IMR-90 (cell line): ENCODE measurements around the gene AAK1. TPM values are rescaled to one million over a fixed set of nuclear protein-coding genes. Genes with fewer than 3 reads are reported as not detected.

Experiments used
- ATAC-seq: fragments of 200-7000 bp; cut with Tn5 transposase; 2 replicates; pipeline ENCODE4 v1.9.1; 2020; ENCODE audit warnings: low read depth, mild to moderate bottlenecking, moderate library complexity
- BruUV-seq: library from RNA; stranded (reverse); fragments of 400-500 nt; replicated peaks from 2 replicates; lab custom pipeline; 2021; lab: Mats Ljungman, UMichigan
- CTCF ChIA-PET: fragments of 300-600 bp; formaldehyde crosslinking; extraction: SDS; loops from one replicate; lab custom pipeline; 2021; ENCODE audit warnings: antibody characterized with exemption; lab: Yijun Ruan, JAX
- POLR2A ChIA-PET: fragments of 300-600 bp; sonication (Branson Sonifier 250); formaldehyde crosslinking; loops from one replicate; lab custom pipeline; 2022; ENCODE audit warnings: antibody characterized with exemption; ENCODE audit not compliant: unreplicated experiment; lab: Charles Lee
- DNase-seq: peaks from one replicate; pipeline ENCODE4 v3.0.0; 2013
- H2AFZ ChIP-seq: replicated peaks from 2 replicates; pipeline ENCODE3; 2013; ENCODE audit warnings: low read length, mild to moderate bottlenecking; ENCODE audit not compliant: poor library complexity
- H2AK5ac ChIP-seq: 2 replicates; pipeline ENCODE4 v1.6.1; 2013; ENCODE audit warnings: low read depth, low read length, inconsistent platforms
- H2AK9ac ChIP-seq: replicated peaks from 2 replicates; pipeline ENCODE3; 2013; ENCODE audit warnings: mild to moderate bottlenecking, low read depth, low read length, moderate library complexity; ENCODE audit not compliant: poor library complexity
- H2BK120ac ChIP-seq: 2 replicates; pipeline ENCODE4 v1.6.1; 2013; ENCODE audit warnings: low read depth, low read length, inconsistent platforms
- H2BK15ac ChIP-seq: 3 replicates; pipeline ENCODE4 v1.6.1; 2013; ENCODE audit warnings: low read depth, low read length, inconsistent platforms
- H2BK20ac ChIP-seq: 2 replicates; pipeline ENCODE4 v1.6.1; 2013; ENCODE audit warnings: low read depth, mild to moderate bottlenecking, inconsistent platforms, low read length, moderate library complexity
- H2BK5ac ChIP-seq: 2 replicates; pipeline ENCODE4 v1.6.1; 2013; ENCODE audit warnings: mild to moderate bottlenecking, low read depth, low read length, inconsistent platforms; ENCODE audit not compliant: poor library complexity, severe bottlenecking
- H3K14ac ChIP-seq: replicated peaks from 2 replicates; pipeline ENCODE4 v1.6.1; 2013; ENCODE audit warnings: low read depth, low read length, inconsistent platforms
- H3K18ac ChIP-seq: 2 replicates; pipeline ENCODE4 v1.6.1; 2013; ENCODE audit warnings: low read depth, low read length, control low read depth
- H3K23ac ChIP-seq: 2 replicates; pipeline ENCODE4 v1.6.1; 2013; ENCODE audit warnings: low read depth, low read length, inconsistent platforms
- H3K27ac ChIP-seq: 2 replicates; pipeline ENCODE4 v1.5.1; 2013; ENCODE audit warnings: mild to moderate bottlenecking, control low read depth, low read length; ENCODE audit not compliant: insufficient read depth
- H3K27me3 ChIP-seq: 2 replicates; pipeline ENCODE4 v1.6.1; 2013; ENCODE audit warnings: low read length; ENCODE audit not compliant: control insufficient read depth, insufficient read depth
- H3K36me3 ChIP-seq: 2 replicates; pipeline ENCODE4 v1.6.1; 2013; ENCODE audit warnings: low read length, mixed read lengths; ENCODE audit not compliant: control insufficient read depth, insufficient read depth
- H3K4ac ChIP-seq: 2 replicates; pipeline ENCODE4 v1.6.1; 2013; ENCODE audit warnings: low read depth, low read length, inconsistent platforms
- H3K4me1 ChIP-seq: 2 replicates; pipeline ENCODE4 v1.6.1; 2013; ENCODE audit warnings: low read length, mixed read lengths; ENCODE audit not compliant: control insufficient read depth, insufficient read depth
- H3K4me2 ChIP-seq: 2 replicates; pipeline ENCODE4 v1.6.1; 2013; ENCODE audit warnings: low read depth, mild to moderate bottlenecking, control low read depth, low read length, moderate library complexity
- H3K4me3 ChIP-seq: 2 replicates; pipeline ENCODE4 v1.5.1; 2013; ENCODE audit warnings: low read depth, mild to moderate bottlenecking, control low read depth, low read length, moderate library complexity; ENCODE audit not compliant: insufficient read depth
- H3K56ac ChIP-seq: 2 replicates; pipeline ENCODE4 v1.6.1; 2013; ENCODE audit warnings: low read length, inconsistent platforms; ENCODE audit not compliant: insufficient read depth; ENCODE audit errors: extremely low read depth
- H3K79me1 ChIP-seq, 2 experiments: 2 replicates each; pipeline ENCODE4 v1.6.1; 2013; ENCODE audit warnings: low read length in 2 of 2, inconsistent platforms in 1 of 2, low read depth in 1 of 2
- H3K9ac ChIP-seq: 2 replicates; pipeline ENCODE4 v1.6.1; 2013; ENCODE audit warnings: low read depth, low read length, control low read depth
- H3K9me1 ChIP-seq: 2 replicates; pipeline ENCODE4 v1.6.1; 2013; ENCODE audit warnings: low read length, inconsistent platforms; ENCODE audit not compliant: insufficient read depth
- H3K9me3 ChIP-seq: 2 replicates; pipeline ENCODE4 v1.6.1; 2013; ENCODE audit warnings: low read length; ENCODE audit not compliant: control insufficient read depth, insufficient read depth
- H4K20me1 ChIP-seq: 2 replicates; pipeline ENCODE4 v1.6.1; 2013; ENCODE audit warnings: low read length, inconsistent platforms; ENCODE audit not compliant: insufficient read depth
- H4K5ac ChIP-seq: 2 replicates; pipeline ENCODE4 v1.6.1; 2013; ENCODE audit warnings: mild to moderate bottlenecking, low read depth, low read length, control low read depth
- H4K8ac ChIP-seq, 2 experiments: 2 replicates each; pipeline ENCODE4 v1.6.1; 2013; ENCODE audit warnings: low read depth in 2 of 2, low read length in 2 of 2, control low read depth in 1 of 2, inconsistent platforms in 1 of 2
- H4K91ac ChIP-seq: 2 replicates; pipeline ENCODE4 v1.6.1; 2013; ENCODE audit warnings: low read depth, low read length, inconsistent platforms; ENCODE audit not compliant: insufficient read depth
- BHLHE40 ChIP-seq: fragments of 150-350 bp; IDR thresholded peaks from 2 replicates; pipeline ENCODE4 v1.6.1; 2016; ENCODE audit warnings: mild to moderate bottlenecking, low read depth, low read length
- CEBPB ChIP-seq: IDR thresholded peaks from 2 replicates; pipeline ENCODE4 v1.6.1; 2012; ENCODE audit warnings: low read depth, low read length, improper control_type of control experiment
- CHD1 ChIP-seq: IDR thresholded peaks from 2 replicates; pipeline ENCODE4 v1.6.1; 2012; ENCODE audit warnings: low read depth, low read length, improper control_type of control experiment
- CTCF ChIP-seq: conservative IDR thresholded peaks from 2 replicates; pipeline ENCODE4 v1.5.1; 2012; ENCODE audit warnings: mild to moderate bottlenecking, low read depth, low read length, improper control_type of control experiment
- ELK1 ChIP-seq: fragments of 150-350 bp; IDR thresholded peaks from 2 replicates; pipeline ENCODE4 v1.6.1; 2016; ENCODE audit warnings: low read depth, mild to moderate bottlenecking, low read length, moderate library complexity, borderline replicate concordance
- MAFK ChIP-seq: IDR thresholded peaks from 2 replicates; pipeline ENCODE4 v1.6.1; 2012; ENCODE audit warnings: low read depth, low read length, improper control_type of control experiment
- MAZ ChIP-seq: IDR thresholded peaks from 2 replicates; pipeline ENCODE4 v1.6.1; 2012; ENCODE audit warnings: low read depth, mild to moderate bottlenecking, low read length, improper control_type of control experiment, moderate library complexity, borderline replicate concordance
- MXI1 ChIP-seq: IDR thresholded peaks from 2 replicates; pipeline ENCODE4 v1.6.1; 2012; ENCODE audit warnings: low read depth, mild to moderate bottlenecking, low read length, moderate library complexity, borderline replicate concordance
- NFE2L2 ChIP-seq: fragments of 150-350 bp; IDR thresholded peaks from 2 replicates; pipeline ENCODE4 v1.6.1; 2016; ENCODE audit warnings: low read depth, mild to moderate bottlenecking, low read length
- POLR2A ChIP-seq: IDR thresholded peaks from 2 replicates; pipeline ENCODE4 v1.6.1; 2012; ENCODE audit warnings: mild to moderate bottlenecking, low read depth, low read length
- RAD21 ChIP-seq: IDR thresholded peaks from 2 replicates; pipeline ENCODE4 v1.6.1; 2012; ENCODE audit warnings: low read length, improper control_type of control experiment
- RCOR1 ChIP-seq: IDR thresholded peaks from 2 replicates; pipeline ENCODE4 v1.6.1; 2012; ENCODE audit warnings: mild to moderate bottlenecking, low read length, improper control_type of control experiment; ENCODE audit not compliant: insufficient replicate concordance
- RFX5 ChIP-seq: IDR thresholded peaks from 2 replicates; pipeline ENCODE4 v1.8.0; 2012; ENCODE audit warnings: low read depth, mild to moderate bottlenecking, low read length, moderate library complexity
- USF2 ChIP-seq: fragments of 150-350 bp; IDR thresholded peaks from 2 replicates; pipeline ENCODE4 v1.6.1; 2017; ENCODE audit warnings: mild to moderate bottlenecking, antibody characterized with exemption, low read length, low read depth
- WGBS, 2 experiments: methylation state at CpG; one replicate each; pipeline versions ENCODE4 v1.1.5 to v1.1.7; 2013; ENCODE audit warnings: missing lambda C conversion rate in 2 of 2; ENCODE audit not compliant: insufficient read length in 1 of 2; ENCODE audit errors: extremely low coverage in 2 of 2; 5-methylcytosine and 5-hydroxymethylcytosine counted together
- dilution Hi-C: fragments of 300-500 bp; cut with HindIII; formaldehyde crosslinking; loops from one replicate; pipeline ENCODE4 v1.14.3; 2018; ENCODE audit warnings: low sequenced_read_pairs; ENCODE audit not compliant: unreplicated experiment
- in situ Hi-C: fragments of 300-500 bp; cut with MboI; formaldehyde crosslinking; loops from 3 replicates; pipeline ENCODE4 v1.14.3; 2019; ENCODE audit warnings: low sequenced_read_pairs, inconsistent platforms, mixed read lengths
- intact Hi-C: fragments of 100-400 bp; cut with micrococcal nuclease; formaldehyde crosslinking; loops from 2 replicates; pipeline ENCODE4 v1.10.0; 2022
- polyA plus RNA-seq, 3 experiments: library from polyadenylated mRNA; depleted of rRNA; stranded (reverse); fragments of >200 nt; gene quantifications; 2 replicates each; pipeline ENCODE4 v1.2.3, GENCODE V29; 2012; ENCODE audit warnings: low replicate concordance in 1 of 3
- total RNA-seq: library from RNA; depleted of rRNA; stranded (reverse); fragments of >200 nt; gene quantifications from 2 replicates; pipeline ENCODE4 v1.2.3, GENCODE V29; 2012

The AAK1 gene
- total and polyA plus RNA-seq, 2 of the 4 experiments (the other 2 are of a cell fraction): 21.9 to 26.5 TPM

DNA sequence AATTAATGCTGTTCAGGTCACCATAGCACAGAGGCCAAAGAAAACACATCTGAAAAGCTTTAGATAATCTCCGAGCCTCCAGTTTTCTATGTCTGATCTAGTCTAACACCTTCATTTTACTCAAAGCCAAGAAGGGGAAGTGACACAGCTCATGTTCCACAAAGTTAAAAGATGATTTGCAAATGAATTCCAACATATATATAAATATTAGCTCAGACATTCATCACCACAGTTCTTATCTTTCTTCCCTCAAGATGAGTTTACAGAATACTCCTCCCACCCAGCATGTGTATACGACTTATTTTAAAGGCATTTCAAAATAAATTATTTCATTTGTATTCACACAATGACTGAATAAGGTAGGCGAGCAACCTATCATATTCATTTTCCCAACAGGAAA lies 82.4 kb downstream of the AAK1 start:
- CTCF ChIA-PET: interaction anchor here (0.9 to 1.6 kb wide), 4 partner anchors 85 to 256 kb away, joined by 3 to 4 read pairs (median 4); no protein-coding TSS in a partner anchor
- Histone ChIP-seq H3K27me3 (no peaks in the 10 kb centered on the region), H3K14ac (no peak overlapping the region; the same call in 1 of the 2 replicates), H3K9me1 (peaks cover 35% of the 10 kb centered on the region), H3K9ac (no peak overlapping the region), H3K23ac (no peak overlapping the region), H3K9me3 (no peaks in the 10 kb centered on the region), H3K27ac (no peak overlapping the region), H3K4me2 (peak overlapping the region; percentile 36; the same call in 1 of the 2 replicates), H3K4me3 (no peak overlapping the region), H3K36me3 (peaks cover 2% of the 10 kb centered on the region; the same call in 1 of the 2 replicates), H3K79me1 (peaks cover 54 to 88% of the 10 kb centered on the region in 2 experiments), H2BK15ac (no peak overlapping the region), H2AK9ac (no peak overlapping the region), H4K5ac (no peak overlapping the region), H2BK120ac (no peak overlapping the region), H2AFZ (no peak overlapping the region), H2BK20ac (no peak overlapping the region), H4K8ac (no peak overlapping the region), H2AK5ac (no peak overlapping the region; the same call in 1 of the 2 replicates), H2BK5ac (no peak overlapping the region), H3K4me1 (peaks cover 20% of the 10 kb centered on the region), H3K18ac (no peak overlapping the region), H4K91ac (no peak overlapping the region), H4K20me1 (peaks cover 53% of the 10 kb centered on the region), H3K4ac (no peak overlapping the region), H3K56ac (no peak overlapping the region)
- POLR2A ChIA-PET: no interaction called here
- intact Hi-C loops (no loop called here), dilution Hi-C loops (no loop called here), in situ Hi-C loops (loop anchor here (5.0 to 10.0 kb wide), 2 partner anchors 151 to 254 kb away; no protein-coding TSS in a partner anchor)
- peak; percentile 31 for ATAC-seq
- peak; percentile 56 for DNase-seq
- TF ChIP-seq MXI1: no peak
- TF ChIP-seq CHD1: no peak
- TF ChIP-seq RAD21: no peak
- TF ChIP-seq MAFK: no peak
- no peak for TF ChIP-seq BHLHE40
- TF ChIP-seq POLR2A: no peak
- no peak for TF ChIP-seq USF2
- TF ChIP-seq RCOR1: no peak
- TF ChIP-seq CEBPB: no peak
- TF ChIP-seq ELK1: no peak
- no peak for TF ChIP-seq MAZ
- no peak for TF ChIP-seq RFX5
- no peak for TF ChIP-seq CTCF
- TF ChIP-seq NFE2L2: no peak
- no TSS peak for BruUV-seq
- WGBS, 2 experiments: no CpG with 5 or more reads among the region's 3 CpGs
